H1 (cell line): Measurements from ENCODE around the gene SGSH. TPM values are rescaled to one million over a fixed set of nuclear protein-coding genes. Genes with fewer than 3 reads are reported as not detected.

ENCODE experiments used
- CTCF ChIA-PET: fragments of 300-600 bp; sonication (Branson Sonifier 250); formaldehyde crosslinking; loops from one replicate; lab custom pipeline; 2021; ENCODE audit not compliant: partially characterized antibody; lab: Charles Lee
- POLR2A ChIA-PET: fragments of 300-600 bp; sonication (Branson Sonifier 250); formaldehyde crosslinking; loops from one replicate; lab custom pipeline; 2021; ENCODE audit warnings: inconsistent platforms; ENCODE audit not compliant: partially characterized antibody; lab: Charles Lee
- DNase-seq, 2 experiments: peaks; one replicate each; pipeline versions ENCODE4 v3.0.0 to v3.0.0-alpha.2; 2010 to 2022; ENCODE audit warnings: low spot score in 2 of 2, low read depth in 1 of 2, mixed read lengths in 1 of 2
- FAIRE-seq: peaks from 2 replicates; lab custom pipeline; 2011; peaks lifted over from hg19 to GRCh38; lab: Jason Lieb, UNC
- H2AFZ ChIP-seq: 2 replicates; pipeline ENCODE4 v1.8.1; 2012; ENCODE audit warnings: low read length, inconsistent platforms
- H2AK5ac ChIP-seq: 2 replicates; pipeline ENCODE4 v1.6.1; 2013; ENCODE audit warnings: low read depth, low read length
- H2BK120ac ChIP-seq: replicated peaks from 2 replicates; pipeline ENCODE3; 2013; ENCODE audit warnings: low read depth, low read length, inconsistent platforms
- H2BK12ac ChIP-seq: 2 replicates; pipeline ENCODE4 v1.6.1; 2013; ENCODE audit warnings: low read depth, low read length
- H2BK15ac ChIP-seq: 2 replicates; pipeline ENCODE4 v1.6.1; 2013; ENCODE audit warnings: low read length
- H2BK20ac ChIP-seq: 2 replicates; pipeline ENCODE4 v1.6.1; 2013; ENCODE audit warnings: low read length
- H2BK5ac ChIP-seq: 2 replicates; pipeline ENCODE4 v1.6.1; 2013; ENCODE audit warnings: low read depth, low read length
- H3K14ac ChIP-seq: 2 replicates; pipeline ENCODE4 v1.6.1; 2013; ENCODE audit warnings: inconsistent platforms; ENCODE audit not compliant: insufficient read length
- H3K18ac ChIP-seq: 2 replicates; pipeline ENCODE4 v1.6.1; 2013; ENCODE audit warnings: low read length; ENCODE audit errors: extremely low read depth
- H3K23ac ChIP-seq: 2 replicates; pipeline ENCODE4 v1.6.1; 2013; ENCODE audit warnings: inconsistent platforms; ENCODE audit not compliant: insufficient read length
- H3K23me2 ChIP-seq: 2 replicates; pipeline ENCODE4 v1.6.1; 2013; ENCODE audit warnings: low read depth, low read length
- H3K27ac ChIP-seq: 2 replicates; pipeline ENCODE4 v1.6.1; 2011; ENCODE audit warnings: low read depth, low read length, inconsistent platforms
- H3K27me3 ChIP-seq, 4 experiments: replicated peaks in 1 of 4; 1 replicate in 1 of 4; 2 replicates in 3 of 4; pipeline versions ENCODE4 v1.6.1 to v1.8.1; 2011 to 2013; ENCODE audit warnings: low read length in 3 of 4, mild to moderate bottlenecking in 3 of 4, inconsistent platforms in 2 of 4, mixed read lengths in 2 of 4, moderate library complexity in 1 of 4; ENCODE audit not compliant: control insufficient read depth in 3 of 4, insufficient read depth in 3 of 4; ENCODE audit errors: extremely low read depth in 1 of 4
- H3K36me3 ChIP-seq, 4 experiments: 2 replicates each; pipeline versions ENCODE4 v1.6.1 to v1.8.1; 2011 to 2013; ENCODE audit warnings: mild to moderate bottlenecking in 4 of 4, low read length in 3 of 4, moderate library complexity in 2 of 4, control low read depth in 1 of 4, inconsistent platforms in 1 of 4; ENCODE audit not compliant: insufficient read depth in 4 of 4, control insufficient read depth in 2 of 4
- H3K4ac ChIP-seq: replicated peaks from 2 replicates; pipeline ENCODE3; 2013; ENCODE audit warnings: low read length, low read depth, mixed read lengths, inconsistent platforms; ENCODE audit not compliant: insufficient read length
- H3K4me1 ChIP-seq, 4 experiments: replicated peaks in 1 of 4; 1 replicate in 1 of 4; 2 replicates in 3 of 4; pipeline versions ENCODE4 v1.6.1 to v1.8.1; 2011 to 2013; ENCODE audit warnings: low read length in 3 of 4, inconsistent platforms in 2 of 4, mixed read lengths in 1 of 4; ENCODE audit not compliant: insufficient read depth in 4 of 4, control insufficient read depth in 3 of 4
- H3K4me2 ChIP-seq, 2 experiments: 2 replicates each; pipeline versions ENCODE4 v1.6.1 to v1.8.1; 2011 to 2013; ENCODE audit warnings: low read depth in 2 of 2, low read length in 2 of 2, control low read depth in 1 of 2, inconsistent platforms in 1 of 2, mild to moderate bottlenecking in 1 of 2; ENCODE audit not compliant: insufficient read depth in 1 of 2
- H3K4me3 ChIP-seq, 4 experiments: fragments of 200-600, 300-600 bp in 1 of 4; sonication (generic), shearing (Covaris generic), sonication (Bioruptor Twin) in 1 of 4; 2 replicates each; pipeline versions ENCODE4 v1.5.1 to v1.8.1; 2011 to 2016; ENCODE audit warnings: low read length in 4 of 4, low read depth in 3 of 4, control low read depth in 2 of 4, inconsistent platforms in 2 of 4, mild to moderate bottlenecking in 2 of 4, mixed read lengths in 1 of 4, moderate library complexity in 1 of 4; ENCODE audit not compliant: insufficient read depth in 2 of 4; ENCODE audit errors: extremely low read depth in 1 of 4
- H3K56ac ChIP-seq: replicated peaks from 2 replicates; pipeline ENCODE3; 2013; ENCODE audit warnings: low read depth, mild to moderate bottlenecking, mixed read lengths, low read length, inconsistent platforms; ENCODE audit not compliant: insufficient read length
- H3K79me1 ChIP-seq: 2 replicates; pipeline ENCODE4 v1.6.1; 2013; ENCODE audit warnings: low read depth, low read length, control low read depth
- H3K79me2 ChIP-seq, 2 experiments: 2 replicates each; pipeline versions ENCODE4 v1.6.1 to v1.8.1; 2012 to 2013; ENCODE audit warnings: low read length in 2 of 2, mild to moderate bottlenecking in 2 of 2, inconsistent platforms in 1 of 2; ENCODE audit not compliant: insufficient read depth in 2 of 2, control insufficient read depth in 1 of 2
- H3K9ac ChIP-seq, 4 experiments: replicated peaks in 1 of 4; 1 replicate in 1 of 4; 2 replicates in 3 of 4; pipeline versions ENCODE4 v1.6.1 to v1.8.1; 2011 to 2013; ENCODE audit warnings: low read depth in 3 of 4, low read length in 3 of 4, control low read depth in 2 of 4, mild to moderate bottlenecking in 2 of 4, moderate library complexity in 2 of 4, inconsistent platforms in 1 of 4; ENCODE audit errors: extremely low read depth in 1 of 4
- H3K9me3 ChIP-seq, 2 experiments: 2 replicates each; pipeline versions ENCODE4 v1.6.1 to v1.8.1; 2012 to 2013; ENCODE audit warnings: mild to moderate bottlenecking in 2 of 2, moderate library complexity in 2 of 2, control low read depth in 1 of 2, inconsistent platforms in 1 of 2, low read depth in 1 of 2, low read length in 1 of 2, mixed read lengths in 1 of 2; ENCODE audit not compliant: insufficient read depth in 2 of 2
- H4K20me1 ChIP-seq, 2 experiments: replicated peaks in 1 of 2; 2 replicates each; pipeline versions ENCODE3 to v1.8.1; 2011 to 2013; ENCODE audit warnings: inconsistent platforms in 2 of 2, low read length in 2 of 2, mild to moderate bottlenecking in 1 of 2; ENCODE audit not compliant: insufficient read depth in 2 of 2, control insufficient read depth in 1 of 2
- H4K5ac ChIP-seq: 2 replicates; pipeline ENCODE4 v1.6.1; 2013; ENCODE audit warnings: low read length, low read depth, mixed read lengths, inconsistent platforms; ENCODE audit not compliant: insufficient read length
- H4K8ac ChIP-seq: 2 replicates; pipeline ENCODE4 v1.8.0; 2013; ENCODE audit warnings: mild to moderate bottlenecking, moderate library complexity, low read length, inconsistent platforms; ENCODE audit not compliant: insufficient read depth; ENCODE audit errors: extremely low read depth
- H4K91ac ChIP-seq: replicated peaks from 2 replicates; pipeline ENCODE3; 2013; ENCODE audit warnings: low read length, mixed read lengths, inconsistent platforms; ENCODE audit not compliant: insufficient read length
- CTBP2 ChIP-seq: IDR thresholded peaks from 2 replicates; pipeline ENCODE4 v1.7.0; 2011; ENCODE audit warnings: borderline replicate concordance, mild to moderate bottlenecking, moderate library complexity, mixed read lengths, low read length; ENCODE audit not compliant: insufficient read depth, insufficient read length
- EGR1 ChIP-seq: IDR thresholded peaks from 2 replicates; pipeline ENCODE4 v1.6.1; 2011; ENCODE audit warnings: low read depth, low read length, borderline replicate concordance
- EP300 ChIP-seq, 2 experiments: IDR thresholded peaks; 1 replicate in 1 of 2; 2 replicates in 1 of 2; pipeline ENCODE4 v1.6.1; 2011 to 2012; ENCODE audit warnings: low read depth in 2 of 2, low read length in 2 of 2, mild to moderate bottlenecking in 2 of 2, borderline replicate concordance in 1 of 2, inconsistent platforms in 1 of 2, moderate library complexity in 1 of 2
- GABPA ChIP-seq: IDR thresholded peaks from 2 replicates; pipeline ENCODE4 v1.6.1; 2011; ENCODE audit warnings: mild to moderate bottlenecking, low read length, moderate library complexity, borderline replicate concordance; ENCODE audit not compliant: insufficient read depth
- GTF2F1 ChIP-seq: IDR thresholded peaks from 2 replicates; pipeline ENCODE4 v1.6.1; 2012; ENCODE audit warnings: low read depth, low read length, improper control_type of control experiment, borderline replicate concordance
- HDAC6 ChIP-seq: IDR thresholded peaks from one replicate; pipeline ENCODE4 v1.7.1; 2012; ENCODE audit warnings: low read depth, mild to moderate bottlenecking, inconsistent platforms, low read length, moderate library complexity
- JUN ChIP-seq: IDR thresholded peaks from 2 replicates; pipeline ENCODE4 v1.6.1; 2011; ENCODE audit warnings: low read depth, mild to moderate bottlenecking, improper control_type of control experiment, low read length
- MAFK ChIP-seq: IDR thresholded peaks from 2 replicates; pipeline ENCODE4 v1.6.1; 2012; ENCODE audit warnings: low read depth, mild to moderate bottlenecking, improper control_type of control experiment, low read length
- PHF8 ChIP-seq: fragments of 200-600 bp; sonication (generic); conservative IDR thresholded peaks from 2 replicates; pipeline ENCODE4 v1.7.1; 2012; ENCODE audit warnings: low read depth, mild to moderate bottlenecking, inconsistent platforms, low read length, moderate library complexity
- RBBP5 ChIP-seq: IDR thresholded peaks from 2 replicates; pipeline ENCODE4 v1.7.1; 2012; ENCODE audit warnings: low read depth, mild to moderate bottlenecking, inconsistent platforms, low read length, moderate library complexity, borderline replicate concordance
- SAP30 ChIP-seq: fragments of 300-600 bp; sonication (generic); IDR thresholded peaks from 2 replicates; pipeline ENCODE4 v1.7.1; 2012; ENCODE audit warnings: low read length, moderate library complexity, mild to moderate bottlenecking, inconsistent platforms; ENCODE audit not compliant: insufficient read depth, insufficient replicate concordance
- SIRT6 ChIP-seq: IDR thresholded peaks from one replicate; pipeline ENCODE4 v1.7.1; 2012; ENCODE audit warnings: low read length, inconsistent platforms
- SP2 ChIP-seq: IDR thresholded peaks from 2 replicates; pipeline ENCODE4 v1.6.1; 2012; ENCODE audit warnings: mild to moderate bottlenecking, low read length, inconsistent platforms
- TAF7 ChIP-seq: optimal IDR thresholded peaks from 2 replicates; pipeline ENCODE3; 2011; ENCODE audit warnings: low read depth, mild to moderate bottlenecking, inconsistent platforms, low read length, moderate library complexity, borderline replicate concordance
- WGBS, 2 experiments: shearing (Covaris generic) in 1 of 2; methylation state at CpG; one replicate each; pipeline versions ENCODE4 v1.1.6 to v1.1.7; 2013 to 2015; ENCODE audit warnings: low lambda C conversion rate in 2 of 2, mixed read lengths in 2 of 2, inconsistent platforms in 1 of 2, low coverage in 1 of 2, missing lambda C conversion rate in 1 of 2; ENCODE audit not compliant: insufficient replicate concordance in 2 of 2, insufficient coverage in 1 of 2, insufficient read length in 1 of 2; ENCODE audit errors: extremely low coverage in 1 of 2, missing lambda C conversion rate in 1 of 2; 5-methylcytosine and 5-hydroxymethylcytosine counted together
- polyA plus RNA-seq, 7 experiments: library from polyadenylated mRNA; depleted of rRNA in 3 of 7; stranded (reverse) in 5 of 7; unstranded in 2 of 7; fragments of >200 nt in 5 of 7; fragments of 200-250 nt in 2 of 7; gene quantifications; 1 replicate in 5 of 7; 2 replicates in 1 of 7; 4 replicates in 1 of 7; pipeline versions ENCODE4 v1.2.1 to v1.2.3, GENCODE V29; 2011 to 2013; ENCODE audit warnings: missing spikeins in 2 of 7, mixed read lengths in 2 of 7
- total RNA-seq: library from RNA; stranded (reverse); fragmentation: NEBNext Ultra II Directional; extraction: Animal tissue kit (Norgen Biotek cat#: 25700); gene quantifications from 2 replicates; pipeline ENCODE4 v1.2.1, GENCODE V29; 2021

The SGSH gene
- total and polyA plus RNA-seq, 2 of the 8 experiments (the other 6 are each of a cell fraction or from before 2014, with no cell fraction given) = 18.0 to 19.6 TPM

DNA sequence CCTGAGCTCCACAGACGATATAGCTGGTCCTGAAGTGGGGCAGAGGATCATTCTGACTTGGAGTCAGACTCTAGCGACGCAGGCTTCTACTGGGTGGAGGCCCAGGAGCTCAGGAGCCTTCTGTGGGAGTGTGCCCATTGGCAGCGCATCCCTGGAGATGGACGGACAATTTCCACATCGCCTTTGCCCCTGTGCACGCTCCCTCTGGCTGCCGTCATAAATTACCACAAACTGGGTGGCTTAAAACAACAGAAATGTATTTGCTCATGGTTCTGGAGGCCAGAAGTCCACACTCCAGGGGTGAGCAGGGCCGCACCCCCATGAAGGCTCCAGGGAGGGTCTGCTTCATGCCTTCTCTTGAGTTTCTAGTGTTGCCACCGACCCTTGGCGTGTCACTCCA lies 43.4 kb downstream of the SGSH start:
- POLR2A ChIA-PET = interaction anchor here (0.8 to 2.5 kb wide), 3 partner anchors 31 to 220 kb away, joined by 3 to 5 read pairs (median 3); no protein-coding TSS in a partner anchor
- TF ChIP-seq PHF8 = no peak
- no peak for TF ChIP-seq RBBP5
- TF ChIP-seq SIRT6 = no peak
- TF ChIP-seq GTF2F1 = no peak
- TF ChIP-seq CTBP2 = no peak
- no peak for TF ChIP-seq SP2
- TF ChIP-seq JUN = no peak
- no peak for TF ChIP-seq MAFK
- TF ChIP-seq HDAC6 = no peak
- TF ChIP-seq EP300 (IDR thresholded peaks at IDR 0.05; ENCODE audit: borderline replicate concordance in 1 of 2, low read depth in 2 of 2, low read length in 2 of 2) = no peak
- no peak for TF ChIP-seq SAP30
- TF ChIP-seq GABPA = no peak
- TF ChIP-seq TAF7 = no peak
- no peak for TF ChIP-seq EGR1

More for the DNA sequence above, 43.4 kb downstream of the SGSH start:
- Histone ChIP-seq H3K79me1 (no peaks in the 10 kb centered on the region), H3K9me3 (no peaks in the 10 kb centered on the region), H3K27ac (no peak overlapping the region), H3K23ac (no peak overlapping the region), H3K4ac (no peak overlapping the region), H2BK15ac (no peak overlapping the region), H3K9ac (no peak overlapping the region), H3K56ac (no peak overlapping the region), H2BK5ac (no peak overlapping the region), H3K36me3 (no peaks in the 10 kb centered on the region), H2BK120ac (no peak overlapping the region), H3K4me1 (peaks cover 0 to 3% (median under 1%) of the 10 kb centered on the region in 4 experiments; a peak in 2 of 7 replicates), H4K8ac (no peak overlapping the region), H3K27me3 (no peaks in the 10 kb centered on the region), H4K5ac (no peak overlapping the region), H3K18ac (no peak overlapping the region), H4K20me1 (no peaks in the 10 kb centered on the region), H2BK12ac (no peak overlapping the region), H3K4me3 (no peak overlapping the region), H2AK5ac (no peak overlapping the region), H3K23me2 (no peaks in the 10 kb centered on the region), H2BK20ac (no peak overlapping the region), H3K4me2 (no peak overlapping the region), H3K14ac (no peak overlapping the region), H3K79me2 (no peaks in the 10 kb centered on the region), H2AFZ (no peak overlapping the region), H4K91ac (no peak overlapping the region)
- CTCF ChIA-PET = interaction anchor here (1.6 to 2.6 kb wide), 2 partner anchors 15 to 185 kb away, joined by 6 to 10 read pairs; no protein-coding TSS in a partner anchor
- 90% methylated on average over 11 of the region's 11 CpGs; no CpG with 5 or more reads in 1 of the 2 experiments for WGBS, 2 experiments
- DNase-seq (no peak), FAIRE-seq (no peak)
